SK-N-SH treated with all-trans-retinoic acid at 6 μM for 48 hours (cell line): Measurements from ENCODE around the gene MRGPRD.

Experiments
- ARNTL ChIP-seq: fragments of 450-650 bp; formaldehyde crosslinking; IDR thresholded peaks from 2 replicates; pipeline ENCODE4 v1.5.0; 2020; ENCODE audit warnings: low read depth, mild to moderate bottlenecking, moderate library complexity, borderline replicate concordance
- SNAI2 ChIP-seq: fragments of 250-450 bp; sonication (Bioruptor Pico); IDR thresholded peaks from 2 replicates; pipeline ENCODE4 v1.5.0; 2020; ENCODE audit warnings: mild to moderate bottlenecking, moderate library complexity
- TOX ChIP-seq: fragments of 250-450 bp; sonication (Bioruptor Pico); IDR thresholded peaks from 2 replicates; pipeline ENCODE4 v1.8.0; 2021; ENCODE audit warnings: mild to moderate bottlenecking, moderate library complexity, borderline replicate concordance
- TF ChIP-seq, protein P1 (sequence below): fragments of 250-450 bp; sonication (Bioruptor Pico); IDR thresholded peaks from 2 replicates; pipeline ENCODE4 v1.5.1; 2020; ENCODE audit warnings: low read depth, mild to moderate bottlenecking, moderate library complexity
- TF ChIP-seq, protein P2 (sequence below): fragments of 250-450 bp; sonication (Bioruptor Pico); IDR thresholded peaks from 2 replicates; pipeline ENCODE4 v1.8.0; 2020; ENCODE audit warnings: mild to moderate bottlenecking, moderate library complexity, borderline replicate concordance

DNA sequence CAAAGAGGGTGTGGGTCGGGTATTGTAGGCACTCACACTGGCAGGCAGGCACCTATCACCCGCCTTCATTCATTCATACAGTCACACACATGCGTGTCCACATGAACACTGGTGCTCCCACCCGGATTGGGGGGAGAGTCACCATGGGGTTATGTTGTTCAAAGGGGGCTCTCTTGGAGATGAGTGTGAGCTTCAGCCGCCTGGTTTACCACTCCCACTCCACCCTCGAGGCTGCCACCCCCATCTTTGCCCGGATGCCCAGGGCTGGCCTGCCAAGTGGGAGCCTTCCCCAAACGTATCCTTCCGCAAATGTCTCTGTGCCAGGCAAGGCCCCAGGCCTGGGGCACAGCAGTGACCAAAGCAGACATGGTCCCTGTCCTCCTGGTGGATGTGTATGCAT, 22.6 kb downstream of the MRGPRD start:
- TF ChIP-seq TOX (no peak), SNAI2 (CRISPR knock-in tag) (no peak), ARNTL (CRISPR knock-in tag) (no peak)
- TF ChIP-seq, protein P1, sequence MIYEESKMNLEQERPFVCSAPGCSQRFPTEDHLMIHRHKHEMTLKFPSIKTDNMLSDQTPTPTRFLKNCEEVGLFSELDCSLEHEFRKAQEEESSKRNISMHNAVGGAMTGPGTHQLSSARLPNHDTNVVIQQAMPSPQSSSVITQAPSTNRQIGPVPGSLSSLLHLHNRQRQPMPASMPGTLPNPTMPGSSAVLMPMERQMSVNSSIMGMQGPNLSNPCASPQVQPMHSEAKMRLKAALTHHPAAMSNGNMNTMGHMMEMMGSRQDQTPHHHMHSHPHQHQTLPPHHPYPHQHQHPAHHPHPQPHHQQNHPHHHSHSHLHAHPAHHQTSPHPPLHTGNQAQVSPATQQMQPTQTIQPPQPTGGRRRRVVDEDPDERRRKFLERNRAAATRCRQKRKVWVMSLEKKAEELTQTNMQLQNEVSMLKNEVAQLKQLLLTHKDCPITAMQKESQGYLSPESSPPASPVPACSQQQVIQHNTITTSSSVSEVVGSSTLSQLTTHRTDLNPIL (CRISPR knock-in tag): no peak
- TF ChIP-seq, protein P2, sequence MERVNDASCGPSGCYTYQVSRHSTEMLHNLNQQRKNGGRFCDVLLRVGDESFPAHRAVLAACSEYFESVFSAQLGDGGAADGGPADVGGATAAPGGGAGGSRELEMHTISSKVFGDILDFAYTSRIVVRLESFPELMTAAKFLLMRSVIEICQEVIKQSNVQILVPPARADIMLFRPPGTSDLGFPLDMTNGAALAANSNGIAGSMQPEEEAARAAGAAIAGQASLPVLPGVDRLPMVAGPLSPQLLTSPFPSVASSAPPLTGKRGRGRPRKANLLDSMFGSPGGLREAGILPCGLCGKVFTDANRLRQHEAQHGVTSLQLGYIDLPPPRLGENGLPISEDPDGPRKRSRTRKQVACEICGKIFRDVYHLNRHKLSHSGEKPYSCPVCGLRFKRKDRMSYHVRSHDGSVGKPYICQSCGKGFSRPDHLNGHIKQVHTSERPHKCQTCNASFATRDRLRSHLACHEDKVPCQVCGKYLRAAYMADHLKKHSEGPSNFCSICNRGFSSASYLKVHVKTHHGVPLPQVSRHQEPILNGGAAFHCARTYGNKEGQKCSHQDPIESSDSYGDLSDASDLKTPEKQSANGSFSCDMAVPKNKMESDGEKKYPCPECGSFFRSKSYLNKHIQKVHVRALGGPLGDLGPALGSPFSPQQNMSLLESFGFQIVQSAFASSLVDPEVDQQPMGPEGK (CRISPR knock-in tag): no peak
